Large intestine (tissue), 3 donors: ENCODE results near the gene ARSB. TPM values are rescaled to one million over a fixed set of nuclear protein-coding genes. Genes with fewer than 3 reads are reported as not detected.
A peak's percentile ranks its signal among the peaks of the same experiment; 100 is the strongest.

ENCODE experiments used
- DNase-seq, 2 donors: peaks; one replicate each; pipeline versions ENCODE4 v3.0.0 to v3.0.0-alpha.2; 2013
- H3K27ac ChIP-seq: one replicate; pipeline ENCODE4 v1.5.1; 2013; ENCODE audit warnings: low read length
- H3K27me3 ChIP-seq: 2 replicates; pipeline ENCODE4 v1.6.1; 2013; ENCODE audit warnings: low read length; ENCODE audit not compliant: control insufficient read depth, insufficient read depth
- H3K36me3 ChIP-seq: 2 replicates; pipeline ENCODE4 v1.6.1; 2013; ENCODE audit warnings: low read length; ENCODE audit not compliant: control insufficient read depth, insufficient read depth
- H3K4me1 ChIP-seq: one replicate; pipeline ENCODE4 v1.6.1; 2013; ENCODE audit warnings: low read length; ENCODE audit not compliant: control insufficient read depth, insufficient read depth
- H3K4me3 ChIP-seq: one replicate; pipeline ENCODE4 v1.5.1; 2013; ENCODE audit warnings: low read length
- H3K9me3 ChIP-seq: one replicate; pipeline ENCODE4 v1.6.1; 2013; ENCODE audit warnings: mild to moderate bottlenecking, low read depth, low read length, moderate library complexity; ENCODE audit not compliant: control insufficient read depth
- WGBS: methylation state at CpG from one replicate; pipeline ENCODE4 v1.1.5; 2013; ENCODE audit warnings: low lambda C conversion rate; ENCODE audit not compliant: insufficient coverage; 5-methylcytosine and 5-hydroxymethylcytosine counted together
- polyA plus RNA-seq: library from polyadenylated mRNA; unstranded; fragments of 120-200 nt; gene quantifications from one replicate; pipeline ENCODE4 v1.2.1, GENCODE V29; 2013

ARSB gene
- polyA plus RNA-seq, 1 donor, result 17.9 TPM

DNA sequence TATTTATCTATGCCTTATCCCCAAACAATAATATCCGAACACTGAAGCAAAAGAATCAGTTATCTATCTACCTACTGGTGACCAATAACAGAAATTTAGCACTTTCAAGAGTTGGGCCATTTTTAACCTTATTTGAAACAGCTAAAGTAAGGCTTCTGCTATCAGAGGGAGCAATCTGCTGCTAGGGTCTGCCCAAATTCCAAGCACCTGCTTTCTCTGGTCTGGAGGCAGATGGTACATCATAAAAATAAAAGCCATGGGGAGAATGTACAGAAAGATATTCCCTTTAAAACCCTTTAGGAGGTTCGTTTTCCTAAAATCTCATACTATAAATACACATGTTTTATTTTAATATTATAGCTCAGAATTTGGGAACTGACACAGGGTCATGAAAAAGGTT, 37.7 kb upstream of the ARSB start:
- 100% methylated on average over 1 of the region's 2 CpGs for WGBS
- Histone ChIP-seq H3K27ac (no peak overlapping the region), H3K36me3 (no peaks in the 10 kb centered on the region), H3K4me1 (no peaks in the 10 kb centered on the region), H3K4me3 (no peak overlapping the region), H3K27me3 (no peaks in the 10 kb centered on the region), H3K9me3 (no peaks in the 10 kb centered on the region)
- DNase-seq, result no peak

DNA sequence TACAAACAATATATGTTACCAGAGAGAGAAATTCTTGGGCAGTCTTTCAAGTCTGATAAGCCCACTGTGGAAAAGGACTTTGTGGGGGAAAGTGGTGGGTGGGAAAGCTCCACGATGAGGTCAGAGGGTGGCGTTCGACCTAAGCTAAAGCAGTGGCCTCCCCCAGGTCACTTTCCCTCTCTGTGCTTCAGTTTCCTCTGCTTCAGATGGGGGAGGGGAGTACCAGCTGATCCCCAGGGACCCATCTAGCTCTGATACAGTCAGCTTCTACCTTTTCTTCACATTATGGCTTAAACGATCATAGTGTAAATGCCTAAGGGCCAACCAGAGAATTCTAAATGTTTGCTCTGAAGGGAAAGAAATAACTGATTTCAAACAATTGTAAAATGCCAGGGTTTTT, 36.6 kb upstream of the ARSB start:
- Histone ChIP-seq H3K4me3 (no peak overlapping the region), H3K4me1 (no peaks in the 10 kb centered on the region), H3K36me3 (no peaks in the 10 kb centered on the region), H3K27me3 (no peaks in the 10 kb centered on the region), H3K27ac (no peak overlapping the region), H3K9me3 (no peaks in the 10 kb centered on the region)
- 60% methylated on average over 1 of the region's 4 CpGs for WGBS
- no peak for DNase-seq

DNA sequence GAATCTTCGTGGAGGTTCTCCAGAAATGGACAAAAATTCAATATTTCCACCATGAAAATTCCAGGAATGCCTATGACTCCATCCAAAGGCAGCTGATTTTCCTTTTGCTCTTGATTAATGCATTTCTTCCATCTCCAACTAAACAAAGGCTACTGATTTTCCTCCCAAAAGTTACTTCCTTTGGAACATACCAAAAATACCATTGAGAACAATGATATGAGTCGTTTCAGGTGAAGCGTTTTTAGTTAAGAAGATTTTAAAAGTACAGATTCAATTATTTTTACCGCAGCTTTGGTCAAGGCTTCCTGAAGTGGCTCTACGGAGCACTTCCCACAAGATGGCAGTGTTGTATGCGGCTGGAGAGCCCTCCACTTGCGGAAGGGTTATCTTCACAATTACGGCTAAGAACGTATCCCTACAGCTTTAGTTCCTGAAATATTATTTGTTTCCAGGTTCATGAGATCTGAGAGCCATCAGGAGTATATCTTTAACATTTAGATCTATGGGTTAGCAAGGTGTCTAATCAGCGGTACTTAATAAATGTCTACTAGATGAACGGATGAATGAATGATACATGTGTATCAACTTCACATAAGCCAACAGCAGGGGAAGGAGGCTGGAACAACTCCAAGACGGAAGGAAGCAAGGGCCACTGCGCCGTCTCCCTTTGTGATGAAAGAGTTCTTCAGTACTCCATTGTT, 35.9 kb upstream of the ARSB start:
- Histone ChIP-seq H3K4me1 (no peaks in the 10 kb centered on the region), H3K27me3 (no peaks in the 10 kb centered on the region), H3K4me3 (no peak overlapping the region), H3K9me3 (no peaks in the 10 kb centered on the region), H3K36me3 (no peaks in the 10 kb centered on the region), H3K27ac (no peak overlapping the region)
- WGBS, result no CpG with 5 or more reads among the region's 14 CpGs
- peak; percentile 43 to 55 for DNase-seq

DNA sequence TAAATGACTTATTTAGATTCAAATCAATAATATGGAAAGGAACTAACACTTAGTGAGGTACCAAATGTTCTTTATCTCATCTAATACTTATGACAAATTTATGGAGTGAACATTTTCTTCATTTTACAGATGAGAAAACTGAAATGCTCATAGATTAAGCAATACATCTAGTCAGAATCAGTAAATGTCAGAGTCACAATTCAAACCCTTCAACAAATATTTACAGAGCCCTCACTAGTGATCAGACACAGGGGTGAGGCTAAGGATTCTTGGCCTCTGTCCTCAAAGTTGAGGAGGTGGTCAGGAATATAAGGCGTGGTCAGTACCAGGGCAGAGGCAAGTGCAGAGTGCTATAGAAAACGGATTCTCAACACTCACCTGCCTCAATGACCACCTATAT, 29.5 kb upstream of the ARSB start:
- no peak overlapping the region for H3K4me3 ChIP-seq
- H3K27ac ChIP-seq, result no peak overlapping the region
- H3K36me3 ChIP-seq, result no peaks in the 10 kb centered on the region
- no peaks in the 10 kb centered on the region for H3K4me1 ChIP-seq
- no CpG with 5 or more reads among the region's 2 CpGs for WGBS
- DNase-seq, result no peak
- H3K9me3 ChIP-seq, result no peaks in the 10 kb centered on the region
- H3K27me3 ChIP-seq, result no peaks in the 10 kb centered on the region

DNA sequence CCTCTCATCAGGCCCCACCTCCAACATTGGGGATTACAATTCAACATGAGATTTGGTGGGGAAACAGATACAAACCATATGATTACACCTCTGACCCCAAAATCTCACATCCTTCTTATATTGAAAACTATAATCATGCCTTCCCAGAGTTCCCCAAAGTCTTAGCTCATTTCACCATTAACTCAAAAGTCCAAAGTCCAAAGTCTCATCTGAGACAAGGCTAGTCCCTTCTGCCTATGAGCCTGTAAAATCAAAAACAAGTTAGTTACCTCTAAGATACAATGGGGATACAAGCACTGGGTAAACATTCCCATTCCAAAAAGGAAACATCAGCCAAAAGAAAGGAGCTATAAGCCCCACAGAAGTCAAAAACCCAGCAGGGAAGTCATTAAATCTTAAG, 26.8 kb upstream of the ARSB start:
- H3K4me1 ChIP-seq, result no peaks in the 10 kb centered on the region
- no peaks in the 10 kb centered on the region for H3K9me3 ChIP-seq
- DNase-seq, result no peak
- H3K27me3 ChIP-seq, result no peaks in the 10 kb centered on the region
- H3K36me3 ChIP-seq, result no peaks in the 10 kb centered on the region
- no peak overlapping the region for H3K4me3 ChIP-seq
- H3K27ac ChIP-seq, result no peak overlapping the region

DNA sequence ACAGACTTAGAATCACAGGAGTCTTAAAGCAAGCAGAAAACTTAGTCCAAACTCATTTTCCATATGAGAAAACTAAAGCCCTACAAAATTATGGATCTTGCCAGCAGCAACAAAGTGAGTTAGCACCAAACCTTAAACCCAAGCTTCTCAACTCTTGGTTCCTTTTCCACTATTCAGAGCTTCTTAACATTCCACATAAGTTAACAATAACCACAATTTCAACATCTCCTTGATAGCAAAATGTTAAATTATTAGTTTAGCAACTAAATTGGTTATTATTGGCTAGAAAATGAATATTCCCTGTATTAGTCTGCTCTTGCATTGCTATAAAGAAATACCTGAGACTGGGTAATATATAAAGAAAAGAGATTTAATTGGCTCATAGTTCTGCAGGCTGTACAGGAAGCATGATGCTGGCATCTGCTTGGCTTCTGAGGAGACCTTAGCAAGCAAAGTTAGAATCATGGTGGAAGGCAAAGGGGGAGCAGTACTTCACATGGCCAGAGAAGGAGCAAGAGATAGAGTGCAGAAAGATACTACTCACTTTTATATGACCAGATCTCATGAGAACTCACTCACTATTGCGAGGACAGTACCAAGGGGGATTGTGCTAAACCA, 26.2 kb upstream of the ARSB start:
- H3K27me3 ChIP-seq, result no peaks in the 10 kb centered on the region
- no CpG with 5 or more reads among the region's 1 CpG for WGBS
- no peaks in the 10 kb centered on the region for H3K9me3 ChIP-seq
- H3K4me1 ChIP-seq, result no peaks in the 10 kb centered on the region
- no peak overlapping the region for H3K4me3 ChIP-seq
- no peaks in the 10 kb centered on the region for H3K36me3 ChIP-seq
- no peak for DNase-seq
- no peak overlapping the region for H3K27ac ChIP-seq

DNA sequence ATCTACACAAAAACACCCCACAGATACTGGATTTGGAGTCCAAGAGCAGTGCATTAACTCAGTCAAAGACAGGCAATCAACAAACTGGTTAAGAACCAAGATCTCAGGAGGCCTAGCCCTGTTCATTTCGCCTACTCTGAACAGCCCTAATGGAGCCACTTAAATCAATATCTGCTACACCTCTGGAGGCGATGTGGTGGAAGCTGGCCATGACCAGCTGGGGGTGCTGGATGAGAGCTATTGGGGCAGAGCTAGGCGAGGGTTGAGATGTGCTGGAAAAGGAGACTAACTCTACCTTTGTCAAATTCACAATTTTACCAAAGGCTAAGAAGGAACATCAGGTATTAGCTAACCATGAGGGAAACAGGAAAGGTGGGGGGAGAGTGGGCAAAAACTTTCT, 23.3 kb upstream of the ARSB start:
- H3K9me3 ChIP-seq, result no peaks in the 10 kb centered on the region
- WGBS, result 83% methylated on average over 1 of the region's 3 CpGs
- no peaks in the 10 kb centered on the region for H3K4me1 ChIP-seq
- no peak for DNase-seq
- no peaks in the 10 kb centered on the region for H3K36me3 ChIP-seq
- H3K4me3 ChIP-seq, result no peak overlapping the region
- H3K27ac ChIP-seq, result no peak overlapping the region
- peaks cover 2% of the 10 kb centered on the region for H3K27me3 ChIP-seq

DNA sequence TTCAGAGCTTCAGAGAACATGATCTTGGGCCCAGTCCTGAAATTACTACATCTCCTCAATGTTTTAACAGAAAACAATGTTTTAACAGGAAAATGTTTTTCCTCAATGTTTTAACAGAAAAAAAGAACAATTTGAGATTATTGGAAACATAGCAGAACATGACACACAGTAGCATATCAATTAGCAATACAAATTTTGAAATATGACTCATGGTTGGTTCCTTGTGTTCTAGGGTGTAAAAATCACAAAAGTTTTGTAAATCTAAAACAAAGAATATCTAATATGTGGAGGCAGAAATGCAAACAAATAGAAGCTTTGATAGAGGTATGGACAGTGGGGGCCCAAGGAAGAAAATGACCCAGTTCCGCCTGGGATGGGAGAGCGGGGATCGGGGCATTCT, 22.8 kb upstream of the ARSB start:
- Histone ChIP-seq H3K4me3 (no peak overlapping the region), H3K9me3 (no peaks in the 10 kb centered on the region), H3K27ac (no peak overlapping the region), H3K36me3 (no peaks in the 10 kb centered on the region), H3K4me1 (no peaks in the 10 kb centered on the region), H3K27me3 (peaks cover 2% of the 10 kb centered on the region)
- no CpG with 5 or more reads among the region's 3 CpGs for WGBS
- DNase-seq, result no peak

DNA sequence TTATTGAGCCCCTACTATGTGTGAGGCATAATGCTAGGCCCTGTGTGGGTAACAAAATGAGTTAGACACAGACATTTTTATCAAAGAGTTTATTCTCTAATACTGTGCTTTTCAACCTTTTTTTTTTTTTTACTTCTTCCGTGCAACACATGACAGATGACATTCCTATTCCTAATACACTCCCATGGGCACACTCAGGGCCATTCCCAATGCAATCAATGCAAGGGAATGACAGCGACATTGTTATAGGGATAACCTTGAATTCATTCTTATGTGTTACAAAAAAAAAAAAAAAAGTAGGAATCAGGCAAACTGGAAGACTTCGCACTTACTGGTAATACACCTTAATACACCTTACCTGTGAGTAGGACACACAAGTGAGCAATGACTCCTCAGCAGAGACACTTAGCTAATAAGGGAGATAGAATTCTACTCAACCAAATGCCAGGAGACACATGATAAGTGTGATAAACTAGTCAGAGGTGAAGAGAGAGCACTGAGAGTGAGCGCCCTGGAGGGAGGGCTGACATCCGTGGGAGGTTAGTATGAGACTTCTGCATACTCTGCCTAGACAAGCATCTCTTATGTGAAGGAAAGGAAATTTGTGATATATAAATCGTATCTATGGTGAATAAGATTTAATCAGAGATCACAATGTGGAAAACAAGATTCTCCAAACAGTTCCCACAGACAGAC, 21.0 kb upstream of the ARSB start:
- H3K36me3 ChIP-seq, result no peaks in the 10 kb centered on the region
- 78% methylated on average over 2 of the region's 6 CpGs for WGBS
- H3K27ac ChIP-seq, result no peak overlapping the region
- no peak overlapping the region for H3K4me3 ChIP-seq
- peaks cover 2% of the 10 kb centered on the region for H3K27me3 ChIP-seq
- DNase-seq, result no peak
- H3K4me1 ChIP-seq, result no peaks in the 10 kb centered on the region
- H3K9me3 ChIP-seq, result no peaks in the 10 kb centered on the region

DNA sequence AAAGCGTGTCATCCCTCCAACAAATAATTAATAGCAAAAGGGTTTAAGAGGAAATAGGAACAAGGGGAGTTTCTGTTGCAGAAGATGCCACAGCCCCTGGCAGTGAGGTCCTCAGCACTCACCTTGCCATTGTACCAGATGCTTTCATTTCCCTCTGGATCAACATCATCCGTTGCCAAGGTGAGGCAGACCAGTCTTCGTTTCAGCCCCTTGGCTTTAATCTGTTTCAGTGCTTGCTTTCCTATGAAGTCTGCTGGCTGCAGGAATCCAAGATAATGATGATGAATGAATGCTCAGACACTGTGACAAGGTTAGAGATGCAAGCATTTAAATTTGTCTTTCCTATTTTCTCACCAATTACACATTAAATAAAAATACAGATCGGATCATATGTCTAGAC, 20.0 kb upstream of the ARSB start:
- Histone ChIP-seq H3K27me3 (peaks cover 2% of the 10 kb centered on the region), H3K4me3 (no peak overlapping the region), H3K36me3 (no peaks in the 10 kb centered on the region), H3K4me1 (no peaks in the 10 kb centered on the region), H3K27ac (no peak overlapping the region), H3K9me3 (no peaks in the 10 kb centered on the region)
- 100% methylated on average over 2 of the region's 4 CpGs for WGBS
- DNase-seq, result no peak
